ENCODE results near the gene CAMK1G.

Gene CAMK1G

GRCh38 chr1:209642816-209643215 is 59.3 kb downstream of the CAMK1G start:
- no peak for ATAC-seq

GRCh38 chr1:209643285-209644020 is 59.9 kb downstream of the CAMK1G start:
- ATAC-seq, result peak; percentile 67
- no peak for TF ChIP-seq PATZ1 (CRISPR knock-in tag; IDR thresholded peaks at IDR 0.05; ENCODE audit: borderline replicate concordance)
- peak; percentile 44; the same call in 1 of the 2 replicates for TF ChIP-seq TOX (CRISPR knock-in tag; IDR thresholded peaks at IDR 0.05; ENCODE audit: borderline replicate concordance)
- TF ChIP-seq RARB (CRISPR knock-in tag; IDR thresholded peaks at IDR 0.05), result 0 out of 2 replicates have a peak, but pooled peaks have one; percentile 41

More at GRCh38 chr1:209642816-209643215, 59.3 kb downstream of the CAMK1G start:
- TF ChIP-seq ZC3H10 (CRISPR knock-in tag; IDR thresholded peaks at IDR 0.05) (no peak), CSRNP3 (CRISPR knock-in tag; IDR thresholded peaks at IDR 0.05) (no peak), SNAI2 (CRISPR knock-in tag; IDR thresholded peaks at IDR 0.05) (no peak), ZNF70 (CRISPR knock-in tag; IDR thresholded peaks at IDR 0.05) (no peak), ZFP30 (CRISPR knock-in tag; IDR thresholded peaks at IDR 0.05) (no peak), ISL1 (CRISPR knock-in tag; IDR thresholded peaks at IDR 0.05) (no peak), PPARA (CRISPR knock-in tag; IDR thresholded peaks at IDR 0.05; ENCODE audit: borderline replicate concordance) (no peak), TOX (CRISPR knock-in tag; IDR thresholded peaks at IDR 0.05; ENCODE audit: borderline replicate concordance) (no peak), CREB5 (CRISPR knock-in tag; IDR thresholded peaks at IDR 0.05; ENCODE audit: low read depth) (no peak), GLIS3 (CRISPR knock-in tag; IDR thresholded peaks at IDR 0.05) (no peak), PATZ1 (CRISPR knock-in tag; IDR thresholded peaks at IDR 0.05; ENCODE audit: borderline replicate concordance) (no peak), CSDC2 (CRISPR knock-in tag; IDR thresholded peaks at IDR 0.05) (no peak), ZNF565 (CRISPR knock-in tag; conservative IDR thresholded peaks at IDR 0.05; ENCODE audit: low read depth) (no peak), ZFP3 (CRISPR knock-in tag; IDR thresholded peaks at IDR 0.05) (no peak), TCF4 (CRISPR knock-in tag; IDR thresholded peaks at IDR 0.05; ENCODE audit: borderline replicate concordance) (no peak), ESRRG (CRISPR knock-in tag; IDR thresholded peaks at IDR 0.05) (no peak), RARB (CRISPR knock-in tag; IDR thresholded peaks at IDR 0.05) (no peak)

GRCh38 chr1:209645574-209646452 is 62.3 kb downstream of the CAMK1G start:
- no peak for ATAC-seq
- no peak for TF ChIP-seq PPARA (CRISPR knock-in tag; IDR thresholded peaks at IDR 0.05; ENCODE audit: borderline replicate concordance)

- ATAC-seq, result peak; percentile 16; the same call in 2 of the 3 replicates
- TF ChIP-seq ZC3H10 (CRISPR knock-in tag; IDR thresholded peaks at IDR 0.05) (no peak), BACH2 (CRISPR knock-in tag; IDR thresholded peaks at IDR 0.05; ENCODE audit: borderline replicate concordance) (no peak), SNAI2 (CRISPR knock-in tag; IDR thresholded peaks at IDR 0.05) (no peak), PATZ1 (CRISPR knock-in tag; IDR thresholded peaks at IDR 0.05; ENCODE audit: borderline replicate concordance) (no peak), ZFP3 (CRISPR knock-in tag; IDR thresholded peaks at IDR 0.05) (no peak), ISL1 (CRISPR knock-in tag; IDR thresholded peaks at IDR 0.05) (no peak), ARNTL (CRISPR knock-in tag; IDR thresholded peaks at IDR 0.05; ENCODE audit: borderline replicate concordance, low read depth) (no peak), ESRRG (CRISPR knock-in tag; IDR thresholded peaks at IDR 0.05) (no peak), RARB (CRISPR knock-in tag; IDR thresholded peaks at IDR 0.05) (no peak), CREB5 (CRISPR knock-in tag; IDR thresholded peaks at IDR 0.05; ENCODE audit: low read depth) (no peak), GLIS3 (CRISPR knock-in tag; IDR thresholded peaks at IDR 0.05) (no peak)
Observed at GRCh38 chr1:209646558-209646957, 63.0 kb downstream of the CAMK1G start.

Measured in SK-N-SH treated with all-trans-retinoic acid at 6 μM for 48 hours (cell line).